Urinary bladder (tissue), 4 donors: ENCODE results near the gene HEPH. TPM values are rescaled to one million over a fixed set of nuclear protein-coding genes. Genes with fewer than 3 reads are reported as not detected.
"Not testable (repeated sequence)": the region's sequence is repeated elsewhere in the genome, so short reads cannot be mapped to it uniquely, and the experiment has no call there.

ENCODE experiments used
- DNase-seq: peaks from one replicate; pipeline ENCODE4 v3.0.0-alpha.2; 2015; ENCODE audit errors: extremely low spot score
- H3K27ac ChIP-seq: one replicate; pipeline ENCODE4 v1.5.1; 2013; ENCODE audit warnings: low read depth, mild to moderate bottlenecking, moderate library complexity
- H3K36me3 ChIP-seq: one replicate; pipeline ENCODE4 v1.6.1; 2013; ENCODE audit warnings: mild to moderate bottlenecking, moderate library complexity; ENCODE audit not compliant: insufficient read depth
- H3K4me1 ChIP-seq: one replicate; pipeline ENCODE4 v1.6.1; 2013; ENCODE audit warnings: mild to moderate bottlenecking, moderate library complexity; ENCODE audit not compliant: insufficient read depth
- H3K4me3 ChIP-seq: one replicate; pipeline ENCODE4 v1.5.1; 2013; ENCODE audit warnings: low read depth, low read length
- WGBS: extraction: QIAGEN DNeasy Blood & Tissue Kit; methylation state at CpG from one replicate; pipeline ENCODE4 v1.1.7; 2013; 5-methylcytosine and 5-hydroxymethylcytosine counted together
- polyA plus RNA-seq: library from polyadenylated mRNA; stranded (reverse); fragments of 200-250 nt; gene quantifications from one replicate; pipeline ENCODE4 v1.2.3, GENCODE V29; 2013
- total RNA-seq: library from RNA; depleted of rRNA; stranded (reverse); fragments of >200 nt; gene quantifications from one replicate; pipeline ENCODE4 v1.2.3, GENCODE V29; 2014
- donor health status: healthy with polysubstance abuse.
- donor health status: healthy.

The HEPH gene
- total and polyA plus RNA-seq, 2 donors, result 31.3 to 48.4 TPM

DNA sequence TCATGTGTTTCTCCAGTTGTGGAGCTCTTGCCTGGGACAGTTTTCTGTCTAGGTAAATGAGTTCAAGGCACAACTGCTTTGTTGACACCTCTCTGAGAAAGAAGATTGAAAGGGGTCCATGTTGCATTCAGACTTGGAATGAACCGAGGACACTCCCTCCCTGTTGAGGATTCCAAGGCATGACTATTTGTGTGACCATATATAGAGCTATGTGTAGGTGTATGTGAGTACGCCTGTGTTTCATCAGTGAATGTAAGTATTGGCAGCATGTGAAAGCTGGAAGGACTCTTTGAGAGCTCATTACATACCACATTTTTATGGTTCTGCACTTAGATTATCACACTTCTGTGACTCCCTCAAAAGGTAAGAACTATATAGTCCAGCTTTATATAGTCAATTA lies 3.4 kb downstream of the HEPH start:
- no peak overlapping the region for H3K4me3 ChIP-seq
- 40% methylated on average over 2 of the region's 2 CpGs for WGBS

DNA sequence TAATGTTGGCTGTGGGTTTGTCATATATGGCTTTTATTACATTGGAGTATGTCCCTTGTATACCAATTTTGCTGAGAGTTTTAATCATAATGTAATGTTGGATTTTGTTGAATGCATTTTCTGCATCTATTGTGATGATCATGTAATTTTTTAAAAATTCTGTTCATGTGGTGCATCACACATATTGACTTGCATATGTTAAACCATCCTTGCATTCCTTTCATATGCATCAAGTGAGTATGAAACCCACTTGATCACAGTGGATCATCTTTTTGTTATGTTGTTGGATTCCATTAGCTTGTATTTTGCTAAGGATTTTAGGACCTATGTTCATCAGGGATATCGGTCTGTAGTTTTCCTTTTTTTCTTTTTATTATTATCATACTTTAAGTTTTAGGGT lies 12.1 kb downstream of the HEPH start:
- no peak overlapping the region for H3K4me3 ChIP-seq
- WGBS, result 97% methylated on average over 1 of the region's 1 CpG
- no peaks in the 10 kb centered on the region for H3K4me1 ChIP-seq

More for the DNA sequence above, 3.4 kb downstream of the HEPH start:
- H3K36me3 ChIP-seq, result no peaks in the 10 kb centered on the region
- no peak for DNase-seq
- H3K27ac ChIP-seq, result no peak overlapping the region
- H3K4me1 ChIP-seq, result no peaks in the 10 kb centered on the region

DNA sequence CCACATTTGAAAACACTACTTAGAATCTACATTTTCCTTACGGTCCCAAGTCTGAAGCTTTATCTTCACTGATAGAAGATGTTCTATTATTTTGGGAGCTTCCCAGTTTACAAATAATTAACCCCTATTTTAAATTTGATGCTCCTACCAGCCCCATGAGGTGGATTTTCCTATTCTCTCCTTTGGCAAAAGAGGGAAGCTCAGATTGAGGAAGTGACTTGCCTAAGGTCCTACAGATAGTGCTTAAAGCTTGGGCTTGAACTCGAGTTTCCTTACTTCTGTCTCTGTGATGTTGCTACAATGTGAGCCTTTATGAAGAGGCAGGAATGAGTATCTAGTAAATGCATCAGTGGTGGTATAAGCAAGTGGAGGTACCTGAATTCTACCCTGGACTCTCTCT lies 27.5 kb downstream of the HEPH start:
- 81% methylated on average over 2 of the region's 2 CpGs for WGBS

More for the DNA sequence above, 12.1 kb downstream of the HEPH start:
- no peaks in the 10 kb centered on the region for H3K36me3 ChIP-seq
- H3K27ac ChIP-seq, result no peak overlapping the region
- DNase-seq, result no peak

DNA sequence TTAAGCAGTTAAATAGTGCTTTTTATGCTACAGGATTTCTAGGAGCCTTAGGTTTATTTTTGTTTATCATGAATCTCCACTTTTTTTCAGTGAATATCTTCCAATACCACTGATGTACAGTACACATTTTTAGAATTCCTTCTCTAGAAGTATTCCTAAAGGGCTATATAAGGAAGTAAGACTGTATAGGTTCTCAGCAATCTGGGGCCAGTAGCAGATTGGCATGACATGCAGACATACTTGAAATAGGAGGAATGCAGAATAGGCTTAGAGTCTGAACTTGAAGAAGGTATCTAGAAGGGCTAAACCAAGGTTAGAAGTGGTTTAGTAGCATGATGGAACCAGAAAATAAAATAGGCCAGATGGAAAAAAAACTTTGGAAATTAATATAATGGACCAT lies 29.8 kb downstream of the HEPH start:
- DNase-seq, result no peak
- H3K4me3 ChIP-seq, result no peak overlapping the region
- H3K36me3 ChIP-seq, result no peaks in the 10 kb centered on the region
- no peaks in the 10 kb centered on the region for H3K4me1 ChIP-seq
- H3K27ac ChIP-seq, result no peak overlapping the region

More for the DNA sequence above, 27.5 kb downstream of the HEPH start:
- no peak overlapping the region for H3K4me3 ChIP-seq
- H3K4me1 ChIP-seq, result no peaks in the 10 kb centered on the region
- H3K36me3 ChIP-seq, result no peaks in the 10 kb centered on the region
- DNase-seq, result no peak
- H3K27ac ChIP-seq, result no peak overlapping the region

DNA sequence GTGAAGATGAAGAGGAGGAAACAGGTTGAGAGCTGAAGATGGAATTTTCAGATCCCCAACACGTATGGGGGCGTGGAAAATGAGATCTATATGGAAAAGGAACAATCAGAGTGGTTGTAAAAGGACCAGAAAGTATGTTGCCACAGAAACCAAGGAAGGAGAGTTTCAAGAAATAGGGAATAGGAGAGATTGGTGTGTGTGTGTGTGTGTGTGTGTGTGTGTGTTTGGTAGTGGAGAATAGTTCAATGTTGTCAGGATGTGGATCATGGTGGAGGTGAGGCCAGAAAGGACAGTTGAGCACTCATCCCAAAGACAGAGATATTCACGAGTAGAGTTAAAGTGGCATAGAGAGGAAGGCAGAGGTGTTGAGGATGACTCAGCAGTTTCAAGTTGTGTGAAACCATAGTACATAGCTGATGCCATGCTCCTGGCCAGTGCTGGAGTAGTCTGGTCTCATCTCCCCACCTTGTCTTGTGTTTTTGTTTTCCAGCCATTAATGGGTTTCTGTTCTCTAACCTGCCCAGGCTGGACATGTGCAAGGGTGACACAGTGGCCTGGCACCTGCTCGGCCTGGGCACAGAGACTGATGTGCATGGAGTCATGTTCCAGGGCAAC lies 36.1 kb downstream of the HEPH start:
- Histone ChIP-seq H3K4me1 (no peaks in the 10 kb centered on the region), H3K4me3 (no peak overlapping the region), H3K27ac (no peak overlapping the region), H3K36me3 (no peaks in the 10 kb centered on the region)
- WGBS, result 77% methylated on average over 4 of the region's 4 CpGs
- no peak for DNase-seq

DNA sequence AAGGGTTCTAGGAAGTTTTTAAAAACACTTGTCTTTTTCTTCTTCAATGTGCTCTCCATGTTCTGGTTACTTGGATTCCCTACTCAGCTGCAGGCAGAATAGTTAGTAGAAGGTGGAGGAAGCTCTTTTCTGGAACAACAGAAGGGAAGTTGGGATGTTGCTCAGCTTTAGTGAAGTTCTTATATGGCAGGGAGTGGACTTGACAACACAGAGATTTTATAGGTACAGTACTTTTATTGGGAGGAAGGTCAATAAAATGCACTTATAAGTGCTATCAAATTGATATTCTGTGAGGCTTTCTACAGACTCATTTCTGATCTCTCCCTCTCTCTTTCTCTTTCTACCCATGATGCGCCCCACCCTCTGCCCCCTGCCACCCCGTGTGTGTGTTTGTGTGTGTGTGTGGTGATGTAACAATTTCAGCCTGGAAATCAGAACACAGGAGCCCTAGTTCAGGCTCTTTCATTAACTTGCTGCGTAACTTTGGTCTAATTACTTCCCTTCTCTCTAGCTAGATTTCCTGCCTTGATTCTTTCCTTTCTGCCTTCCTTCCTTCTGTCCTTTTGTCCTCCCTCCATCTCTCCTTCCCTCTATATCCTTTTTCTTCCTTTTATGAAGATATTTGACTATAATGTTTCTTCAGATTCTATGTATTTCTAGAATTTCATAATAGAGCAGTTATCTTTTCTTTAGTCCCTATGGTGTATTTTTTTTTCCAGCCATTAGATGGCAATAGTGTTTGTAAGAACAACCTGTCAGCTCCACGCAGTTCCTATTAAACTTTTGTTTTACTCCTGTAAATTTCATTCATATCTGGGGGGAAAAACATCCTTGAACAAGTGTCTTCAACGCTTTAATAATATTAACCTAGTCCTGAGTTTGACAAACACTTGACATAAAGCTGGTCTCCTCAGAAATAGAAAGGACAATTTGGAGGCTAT lies 37.1 kb downstream of the HEPH start:
- Histone ChIP-seq H3K36me3 (no peaks in the 10 kb centered on the region), H3K4me3 (no peak overlapping the region), H3K4me1 (no peaks in the 10 kb centered on the region), H3K27ac (no peak overlapping the region)
- DNase-seq, result no peak
- 51% methylated on average over 5 of the region's 5 CpGs for WGBS

DNA sequence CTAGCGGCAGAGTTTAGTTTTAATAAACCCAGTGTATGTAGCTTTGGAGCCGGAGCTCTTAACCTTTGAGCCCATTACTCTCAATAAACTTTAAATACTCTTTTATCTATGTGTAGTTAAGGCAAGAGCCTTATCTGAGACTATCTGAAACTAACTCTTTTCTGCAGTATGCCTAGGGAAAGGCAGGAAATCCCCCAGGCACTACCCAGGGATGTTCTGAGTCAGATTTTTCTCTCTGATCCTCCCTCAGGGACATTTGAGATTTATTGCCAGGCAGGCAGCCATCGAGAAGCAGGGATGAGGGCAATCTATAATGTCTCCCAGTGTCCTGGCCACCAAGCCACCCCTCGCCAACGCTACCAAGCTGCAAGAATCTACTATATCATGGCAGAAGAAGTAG lies 39.1 kb downstream of the HEPH start:
- H3K4me1 ChIP-seq, result no peaks in the 10 kb centered on the region
- no peak overlapping the region for H3K27ac ChIP-seq
- DNase-seq, result no peak
- 57% methylated on average over 5 of the region's 5 CpGs for WGBS
- no peak overlapping the region for H3K4me3 ChIP-seq
- peaks cover 2% of the 10 kb centered on the region for H3K36me3 ChIP-seq

DNA sequence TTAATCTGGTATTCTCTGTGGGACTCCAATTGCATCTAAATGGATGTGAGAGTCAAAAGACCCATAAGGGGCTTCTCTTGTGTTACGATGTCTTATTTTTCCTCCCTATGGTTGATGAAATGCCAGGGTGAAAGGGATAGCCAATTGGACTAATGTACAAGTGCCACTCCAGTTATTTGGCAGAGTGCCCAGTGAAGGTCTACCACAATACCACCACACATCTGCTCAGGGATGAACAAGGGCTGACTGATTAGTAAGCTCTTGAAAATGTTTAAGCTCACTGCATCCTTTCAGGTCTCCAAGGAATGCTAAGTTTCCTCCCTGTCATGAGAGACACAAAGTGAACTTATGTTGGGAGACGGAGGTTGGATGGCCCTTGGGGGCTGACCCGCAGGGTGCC lies 57.8 kb downstream of the HEPH start:
- Histone ChIP-seq H3K36me3 (no peaks in the 10 kb centered on the region), H3K27ac (no peak overlapping the region), H3K4me3 (no peak overlapping the region), H3K4me1 (no peaks in the 10 kb centered on the region)
- 97% methylated on average over 3 of the region's 3 CpGs for WGBS
- no peak for DNase-seq

DNA sequence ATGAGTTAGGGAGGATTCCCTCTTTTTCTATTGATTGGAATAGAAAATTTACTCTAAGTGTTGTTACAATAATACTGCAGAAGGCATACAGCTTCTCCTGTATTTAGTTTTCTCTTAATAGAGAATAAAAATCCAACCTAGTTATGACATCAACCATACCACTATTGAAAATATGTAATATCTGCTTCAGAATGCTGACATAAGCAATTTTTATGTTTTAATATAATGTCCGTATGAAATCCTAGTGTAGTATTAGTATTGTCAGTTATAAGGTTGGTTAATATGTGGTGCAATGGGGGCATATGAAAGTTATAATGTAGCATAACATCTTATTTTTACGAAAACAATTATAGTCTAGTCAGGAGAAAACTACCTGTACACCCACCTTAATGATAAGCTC lies 68.2 kb downstream of the HEPH start:
- WGBS, result 88% methylated on average over 2 of the region's 2 CpGs
- H3K4me1 ChIP-seq, result no peaks in the 10 kb centered on the region
- no peaks in the 10 kb centered on the region for H3K36me3 ChIP-seq
- H3K27ac ChIP-seq, result no peak overlapping the region
- DNase-seq, result no peak
- H3K4me3 ChIP-seq, result no peak overlapping the region

DNA sequence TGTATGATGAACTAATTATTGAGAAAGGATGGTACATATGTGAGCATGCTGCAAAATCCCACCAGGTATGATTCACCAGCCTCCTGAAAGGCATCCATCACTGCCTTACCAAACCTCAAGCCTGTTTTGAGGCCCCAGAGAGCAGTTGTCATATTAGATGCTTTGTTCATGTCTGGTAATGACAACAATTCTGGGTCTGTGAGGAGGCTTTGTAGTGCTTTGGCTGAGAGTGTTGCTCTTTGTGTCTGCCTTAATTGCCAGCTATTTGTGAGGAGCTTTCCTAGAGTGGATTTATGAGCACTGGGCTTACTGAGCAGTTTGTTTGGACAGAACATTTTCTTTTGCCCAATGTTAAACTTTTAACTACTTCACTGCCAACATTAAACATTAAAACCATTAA lies 69.2 kb downstream of the HEPH start:
- Histone ChIP-seq H3K4me3 (no peak overlapping the region), H3K36me3 (no peaks in the 10 kb centered on the region), H3K4me1 (no peaks in the 10 kb centered on the region), H3K27ac (no peak overlapping the region)
- no peak for DNase-seq

DNA sequence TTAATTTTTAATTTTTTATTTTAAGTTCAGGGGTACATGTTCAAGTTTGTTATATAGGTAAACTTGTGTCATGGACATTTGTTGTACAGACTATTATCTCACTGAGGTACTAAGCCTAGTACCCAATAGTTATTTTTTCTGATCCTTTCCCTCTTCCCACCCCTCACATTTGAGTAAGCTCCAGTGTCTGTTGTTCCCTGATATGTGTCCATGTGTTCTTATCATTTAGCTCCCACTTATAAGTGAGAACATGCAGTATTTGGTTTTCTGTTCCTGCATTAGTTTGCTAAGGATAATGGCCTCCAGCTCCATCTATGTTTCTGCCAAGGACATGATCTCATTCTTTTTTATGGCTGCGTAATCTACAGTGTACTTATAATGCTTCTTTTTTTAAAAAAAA lies 69.9 kb downstream of the HEPH start:
- not testable (repeated sequence) for DNase-seq, H3K27ac ChIP-seq, H3K4me1 ChIP-seq, H3K4me3 ChIP-seq, H3K36me3 ChIP-seq
- 79% methylated on average over 1 of the region's 1 CpG for WGBS

DNA sequence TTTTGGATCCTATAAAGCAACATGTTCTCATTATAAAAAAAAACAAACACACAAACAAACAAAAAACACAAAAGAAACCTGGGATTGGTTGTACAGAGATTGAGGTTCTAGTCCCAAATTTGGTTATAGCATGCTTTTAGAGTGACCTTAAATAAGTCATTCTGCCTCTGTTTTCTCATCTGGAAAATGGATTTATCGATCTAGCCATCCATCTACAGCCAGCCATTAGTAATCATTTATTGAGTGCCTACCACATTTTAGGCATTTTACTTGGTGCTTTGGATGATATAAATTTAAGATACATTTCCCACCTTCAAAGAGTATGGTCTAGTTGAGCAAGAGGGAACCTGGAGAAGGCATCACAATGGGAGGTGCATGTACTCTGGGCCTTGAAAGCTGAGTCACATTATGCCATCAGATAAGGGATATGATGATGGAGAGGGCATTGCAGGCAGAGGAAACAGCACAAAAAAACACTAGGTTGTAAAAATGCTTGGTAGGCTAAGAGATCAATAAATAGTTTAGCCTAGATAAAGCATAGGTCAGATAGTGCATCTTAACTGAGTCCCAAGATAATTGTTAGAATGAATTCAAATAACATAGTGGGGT lies 91.4 kb downstream of the HEPH start:
- 97% methylated on average over 1 of the region's 1 CpG for WGBS

DNA sequence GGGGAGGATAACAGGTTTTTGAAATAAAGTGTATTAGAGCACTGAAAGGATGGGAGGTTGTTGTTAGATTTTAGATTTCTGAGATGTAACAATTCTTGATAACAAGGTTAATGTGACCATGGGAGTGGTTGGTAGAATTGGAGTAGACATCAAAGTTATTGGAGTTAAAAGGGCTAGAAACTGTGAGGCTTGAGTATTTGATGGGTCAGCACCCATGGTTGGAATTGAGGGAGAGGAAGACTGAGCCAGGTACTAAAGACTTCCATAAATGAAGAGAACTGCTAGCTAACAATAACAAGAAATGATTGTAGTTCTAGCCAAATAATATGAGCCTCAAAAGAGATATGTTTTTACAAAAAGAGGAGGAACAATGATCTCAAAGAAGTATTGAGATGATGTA lies 98.8 kb downstream of the HEPH start:
- H3K4me3 ChIP-seq, result no peak overlapping the region
- no peak for DNase-seq
- no peaks in the 10 kb centered on the region for H3K4me1 ChIP-seq
- H3K27ac ChIP-seq, result no peak overlapping the region
- H3K36me3 ChIP-seq, result peaks cover 1% of the 10 kb centered on the region

More for the DNA sequence above, 91.4 kb downstream of the HEPH start:
- no peak for DNase-seq
- no peaks in the 10 kb centered on the region for H3K36me3 ChIP-seq
- H3K4me1 ChIP-seq, result no peaks in the 10 kb centered on the region
- H3K4me3 ChIP-seq, result no peak overlapping the region
- no peak overlapping the region for H3K27ac ChIP-seq
